Measurements from ENCODE around the gene DHX58. TPM values are rescaled to one million over a fixed set of nuclear protein-coding genes. Genes with fewer than 3 reads are reported as not detected.

Gene DHX58
- total RNA-seq, 2 donors from 2014 or later, result 10.8 to 12.3 TPM

DNA sequence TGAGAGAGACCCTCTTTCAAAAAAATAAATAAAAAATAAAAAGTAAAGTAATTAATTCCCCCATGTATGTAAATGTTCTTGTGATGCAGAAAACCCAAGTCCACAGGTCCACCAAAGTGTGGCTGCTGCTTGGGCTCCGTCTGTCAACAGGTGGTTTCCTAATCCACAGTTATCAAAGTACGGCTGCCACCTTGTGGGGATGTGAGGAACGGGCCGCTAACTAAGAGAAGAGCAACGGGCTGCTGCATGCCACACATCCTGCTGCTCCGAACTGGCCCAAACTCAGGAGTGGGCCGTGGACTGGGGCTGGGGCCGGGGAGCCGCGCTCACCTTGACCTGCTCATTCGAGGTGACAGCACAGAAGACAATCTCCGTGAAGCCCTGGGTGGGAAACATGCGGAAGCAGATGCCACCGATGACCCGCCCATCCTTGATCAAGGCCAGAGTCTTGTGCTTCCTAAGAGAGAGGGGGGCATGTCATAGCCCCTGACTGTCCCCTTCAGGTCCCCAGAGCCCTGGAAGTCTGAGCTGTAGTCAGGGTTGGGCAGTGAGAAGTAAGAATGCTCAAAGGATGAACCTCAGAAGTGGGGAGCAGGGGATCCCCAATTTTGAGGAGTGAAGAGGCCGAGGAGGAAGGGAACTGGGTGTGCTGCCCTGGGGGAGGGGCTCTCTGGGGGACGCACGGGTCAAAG, 4.3 kb upstream of the DHX58 start:
- peak; percentile 43 for ATAC-seq
- intact Hi-C loops (cut with DNase I, micrococcal nuclease), result loop anchor here (5.0 to 10.0 kb wide), 3 partner anchors 62 to 152 kb away; partner anchors contain the start of genes C17orf113 (in 1 of the 2) and CNP (in 1 of the 2)
- peak; percentile 77 to 91 for DNase-seq

DNA sequence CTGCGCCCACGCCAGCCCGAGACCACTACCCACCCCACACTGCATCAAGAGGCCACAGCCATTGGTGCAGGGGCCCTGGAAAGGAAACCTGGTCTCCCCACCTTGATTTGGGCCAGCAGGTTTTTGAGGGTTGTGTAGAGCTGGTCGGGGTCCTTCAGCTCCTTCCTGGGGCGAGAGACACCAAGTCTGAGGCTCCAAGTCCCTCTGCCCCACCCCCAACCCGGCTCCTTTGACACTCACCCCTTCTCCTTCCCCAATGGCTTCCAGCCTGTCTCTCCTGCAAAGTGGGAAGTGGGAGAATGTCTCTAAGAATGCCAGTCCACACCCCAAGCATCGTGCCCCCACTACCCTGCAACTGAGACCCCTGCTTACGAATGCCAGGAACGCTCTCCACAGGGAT, 1.6 kb upstream of the DHX58 start:
- intact Hi-C loops (cut with DNase I, micrococcal nuclease), result loop anchor here in 1 of 2 donors (10.0 kb wide), 2 partner anchors 59 to 149 kb away; partner anchors contain the start of genes C17orf113 and CNP
- no peak for ATAC-seq

GRCh38 chr17:42113293-42114069, 967 bp upstream of the DHX58 start:
- no peak for DNase-seq
- intact Hi-C loops (cut with DNase I, micrococcal nuclease), result loop anchor here in 1 of 2 donors (10.0 kb wide), 2 partner anchors 59 to 149 kb away; partner anchors contain the start of genes C17orf113 and CNP
- ATAC-seq, result no peak

More for the DNA sequence above, 1.6 kb upstream of the DHX58 start:
- DNase-seq, result no peak

DNA sequence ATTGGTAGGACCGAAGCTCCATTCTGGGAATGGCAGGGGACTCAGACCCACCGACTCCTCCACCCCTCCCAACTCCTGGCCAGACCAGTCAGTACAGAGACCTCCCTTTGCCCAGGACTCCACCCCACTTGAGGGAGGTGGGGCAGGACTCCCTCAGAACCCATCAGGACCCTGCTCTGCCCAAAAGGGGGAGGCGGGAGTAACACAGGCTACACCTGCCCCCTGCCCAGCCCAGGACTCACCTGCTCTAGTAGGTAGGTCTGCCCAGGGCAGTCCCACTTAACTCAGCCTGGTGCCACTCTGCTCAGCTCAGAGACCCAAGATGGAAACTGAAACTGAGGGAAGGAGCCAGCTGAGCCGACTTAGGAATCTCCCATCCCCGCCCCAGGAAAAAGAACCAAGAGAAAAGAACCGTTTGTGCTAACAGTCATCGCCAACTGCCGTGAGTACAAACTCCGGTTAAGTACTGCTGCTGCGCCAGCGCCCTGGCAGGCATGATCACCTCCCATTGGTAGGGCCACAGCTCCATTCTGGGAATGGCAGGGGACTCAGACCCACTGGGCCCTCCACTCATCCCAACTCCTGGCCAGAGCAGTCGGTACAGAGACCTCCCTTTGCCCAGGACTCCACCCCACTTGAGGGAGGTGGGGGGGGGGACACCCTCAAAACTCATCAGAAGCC, 503 bp downstream of the DHX58 start:
- intact Hi-C loops (cut with DNase I, micrococcal nuclease), result loop anchor here in 1 of 2 donors (10.0 kb wide), 2 partner anchors 57 to 147 kb away; partner anchors contain the start of genes C17orf113 and CNP
- ATAC-seq (peak; percentile 48), DNase-seq (peak; percentile 56 to 59)

GRCh38 chr17:42111265-42111636, 1.3 kb downstream of the DHX58 start:
- intact Hi-C loops (cut with DNase I, micrococcal nuclease), result loop anchor here in 1 of 2 donors (10.0 kb wide), 2 partner anchors 56 to 146 kb away; partner anchors contain the start of genes C17orf113 and CNP

GRCh38 chr17:42110301-42111264, 1.9 kb downstream of the DHX58 start:
- ATAC-seq, result no peak
- no peak for DNase-seq
- intact Hi-C loops (cut with DNase I, micrococcal nuclease), result loop anchor here in 1 of 2 donors (10.0 kb wide), 2 partner anchors 56 to 146 kb away; partner anchors contain the start of genes C17orf113 and CNP

More at GRCh38 chr17:42111265-42111636, 1.3 kb downstream of the DHX58 start:
- no peak for ATAC-seq
- DNase-seq, result no peak

GRCh38 chr17:42109086-42109485, 3.4 kb downstream of the DHX58 start:
- intact Hi-C loops (cut with DNase I, micrococcal nuclease), result no loop called here
- DNase-seq (no peak), ATAC-seq (no peak)

- peak; percentile 84 for ATAC-seq
- DNase-seq, result peak; percentile 87 to 96
- intact Hi-C loops (cut with DNase I, micrococcal nuclease), result no loop called here
Measured at GRCh38 chr17:42107597-42108576, 4.6 kb downstream of the DHX58 start.

DNA sequence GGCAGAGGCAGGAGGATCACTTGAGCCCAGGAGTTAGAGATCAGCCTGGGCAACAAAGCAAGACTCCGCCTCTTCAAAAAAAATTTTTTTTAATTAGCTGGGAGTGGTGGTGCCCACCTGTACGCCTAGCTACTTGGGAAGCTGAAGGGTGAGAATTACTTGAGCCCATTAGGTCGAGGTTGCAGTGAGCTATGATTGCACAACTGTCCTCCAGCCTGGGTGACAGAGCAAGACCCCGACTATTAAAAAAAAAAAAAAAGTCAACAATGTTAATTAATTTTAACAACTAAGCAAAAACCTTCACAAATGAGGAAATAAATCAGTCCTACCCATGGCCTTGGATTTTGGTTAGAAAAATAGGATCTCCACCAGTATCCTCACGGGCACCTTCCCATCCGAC, 5.4 kb downstream of the DHX58 start:
- DNase-seq, result no peak
- no peak for ATAC-seq
- intact Hi-C loops (cut with DNase I, micrococcal nuclease), result no loop called here

- intact Hi-C loops (cut with DNase I, micrococcal nuclease), result no loop called here
- DNase-seq (no peak), ATAC-seq (no peak)
Measured at GRCh38 chr17:42106009-42106408, 6.5 kb downstream of the DHX58 start.

- ATAC-seq (no peak), DNase-seq (no peak)
- intact Hi-C loops (cut with DNase I, micrococcal nuclease), result no loop called here
Measured at GRCh38 chr17:42104264-42104663, 8.2 kb downstream of the DHX58 start.

DNA sequence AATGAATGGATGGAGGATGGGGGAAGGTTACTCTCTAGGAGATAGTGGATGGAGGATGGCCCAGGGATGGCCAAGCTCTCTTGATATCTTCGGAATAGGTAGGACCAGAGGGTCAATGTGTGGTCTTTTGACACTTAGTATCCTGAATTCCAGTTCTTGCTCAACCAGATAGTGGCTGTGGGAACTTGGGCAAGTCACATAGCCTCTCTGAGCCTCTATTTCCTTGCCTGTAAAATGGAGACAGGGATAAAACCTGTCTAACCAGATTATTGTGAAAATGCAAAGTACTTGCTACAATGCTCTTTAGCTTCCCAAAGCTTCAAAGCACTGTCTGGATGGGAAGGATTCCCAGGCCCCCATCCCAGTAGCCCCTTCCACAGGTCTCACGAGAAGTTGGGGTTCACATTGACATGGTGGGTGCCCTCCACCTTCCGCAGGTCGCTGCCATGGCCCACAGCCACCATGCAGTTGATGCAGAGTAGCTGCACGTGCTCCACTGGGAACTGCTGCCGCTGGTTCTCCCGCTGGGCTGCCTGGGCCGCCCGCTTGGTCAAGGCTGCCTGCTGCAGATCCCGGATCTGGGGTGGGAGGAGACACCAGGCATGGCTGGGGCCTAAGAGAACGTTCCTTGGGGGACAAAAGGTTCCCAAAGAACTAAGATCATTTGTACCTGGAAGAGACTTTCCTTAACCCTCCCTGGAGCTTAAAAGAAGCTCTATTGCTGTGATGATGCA, 9.1 kb downstream of the DHX58 start:
- intact Hi-C loops (cut with DNase I, micrococcal nuclease), result no loop called here
- no peak for ATAC-seq

GRCh38 chr17:42101513-42102292, 10.8 kb downstream of the DHX58 start:
- ATAC-seq (peak; percentile 83), DNase-seq (peak in 1 of 2 donors; percentile 82)
- intact Hi-C loops (cut with DNase I, micrococcal nuclease), result no loop called here

More for the DNA sequence above, 9.1 kb downstream of the DHX58 start:
- DNase-seq, result no peak

GRCh38 chr17:42098730-42099399, 13.6 kb downstream of the DHX58 start:
- intact Hi-C loops (cut with DNase I, micrococcal nuclease), result no loop called here
- peak; percentile 30 for ATAC-seq

More at GRCh38 chr17:42098730-42099399, 13.6 kb downstream of the DHX58 start:
- DNase-seq, result no peak

Data from left colon (tissue), 2 donors.